T-helper 1 cell treated with Interleukin-12 subunit alpha and Interleukin-12 subunit beta and Interleukin-4 antibody, amounts not matched to agents 30 μg/mL and 1 μg/mL, for 36 hours (primary cell): ENCODE results near the gene IKZF2.

ENCODE experiments used
- H3K27ac Mint-ChIP-seq: one replicate; pipeline ENCODE4 v1.8.0; 2021; ENCODE audit warnings: mild to moderate bottlenecking, mixed read lengths
- H3K27me3 Mint-ChIP-seq: one replicate; pipeline ENCODE4 v1.8.0; 2021; ENCODE audit warnings: low read depth, mixed read lengths
- H3K36me3 Mint-ChIP-seq: one replicate; pipeline ENCODE4 v1.8.0; 2021; ENCODE audit warnings: low read depth, mixed read lengths
- H3K4me1 Mint-ChIP-seq: one replicate; pipeline ENCODE4 v1.8.0; 2021; ENCODE audit warnings: low read depth, mixed read lengths
- H3K4me3 Mint-ChIP-seq: one replicate; pipeline ENCODE4 v1.8.0; 2021; ENCODE audit warnings: mild to moderate bottlenecking, moderate library complexity, mixed read lengths
- H3K9me3 Mint-ChIP-seq: one replicate; pipeline ENCODE4 v1.8.0; 2021; ENCODE audit warnings: mixed read lengths

Gene IKZF2

GRCh38 chr2:213145715-213146242 lies 5.6 kb downstream of the IKZF2 start:
- H3K4me1 Mint-ChIP-seq: peaks cover 15% of the 10 kb centered on the region
- H3K27me3 Mint-ChIP-seq: peaks cover 54% of the 10 kb centered on the region
- H3K9me3 Mint-ChIP-seq: no peaks in the 10 kb centered on the region
- H3K36me3 Mint-ChIP-seq: no peaks in the 10 kb centered on the region
- no peak overlapping the region for H3K27ac Mint-ChIP-seq
- H3K4me3 Mint-ChIP-seq: no peak overlapping the region

GRCh38 chr2:213137064-213137463 lies 14.3 kb downstream of the IKZF2 start:
- no peaks in the 10 kb centered on the region for H3K9me3 Mint-ChIP-seq
- H3K4me3 Mint-ChIP-seq: no peak overlapping the region
- H3K27me3 Mint-ChIP-seq: peaks cover 3% of the 10 kb centered on the region
- H3K27ac Mint-ChIP-seq: no peak overlapping the region
- no peaks in the 10 kb centered on the region for H3K4me1 Mint-ChIP-seq
- no peaks in the 10 kb centered on the region for H3K36me3 Mint-ChIP-seq

- H3K36me3 Mint-ChIP-seq: no peaks in the 10 kb centered on the region
- H3K4me3 Mint-ChIP-seq: no peak overlapping the region
Observed at GRCh38 chr2:213129311-213129710, 22.1 kb downstream of the IKZF2 start.

GRCh38 chr2:213125646-213126347 lies 25.6 kb downstream of the IKZF2 start:
- H3K27ac Mint-ChIP-seq: no peak overlapping the region
- no peaks in the 10 kb centered on the region for H3K4me1 Mint-ChIP-seq

More at GRCh38 chr2:213129311-213129710, 22.1 kb downstream of the IKZF2 start:
- Mint-ChIP-seq H3K9me3 (no peaks in the 10 kb centered on the region), H3K4me1 (no peaks in the 10 kb centered on the region), H3K27ac (no peak overlapping the region), H3K27me3 (no peaks in the 10 kb centered on the region)

GRCh38 chr2:213122725-213123124 lies 28.7 kb downstream of the IKZF2 start:
- peaks cover 11% of the 10 kb centered on the region for H3K4me1 Mint-ChIP-seq
- H3K4me3 Mint-ChIP-seq: no peak overlapping the region
- H3K36me3 Mint-ChIP-seq: no peaks in the 10 kb centered on the region
- H3K27ac Mint-ChIP-seq: no peak overlapping the region
- no peaks in the 10 kb centered on the region for H3K27me3 Mint-ChIP-seq
- no peaks in the 10 kb centered on the region for H3K9me3 Mint-ChIP-seq

More at GRCh38 chr2:213125646-213126347, 25.6 kb downstream of the IKZF2 start:
- H3K9me3 Mint-ChIP-seq: no peaks in the 10 kb centered on the region
- H3K27me3 Mint-ChIP-seq: no peaks in the 10 kb centered on the region
- no peaks in the 10 kb centered on the region for H3K36me3 Mint-ChIP-seq
- H3K4me3 Mint-ChIP-seq: no peak overlapping the region

GRCh38 chr2:213121690-213122089 lies 29.7 kb downstream of the IKZF2 start:
- Mint-ChIP-seq H3K27me3 (no peaks in the 10 kb centered on the region), H3K4me3 (no peak overlapping the region), H3K4me1 (peaks cover 11% of the 10 kb centered on the region), H3K9me3 (no peaks in the 10 kb centered on the region), H3K36me3 (no peaks in the 10 kb centered on the region), H3K27ac (no peak overlapping the region)

GRCh38 chr2:213119061-213119809 lies 32.2 kb downstream of the IKZF2 start:
- H3K27me3 Mint-ChIP-seq: no peaks in the 10 kb centered on the region
- H3K36me3 Mint-ChIP-seq: no peaks in the 10 kb centered on the region
- H3K27ac Mint-ChIP-seq: peak overlapping the region; percentile 78
- peaks cover 11% of the 10 kb centered on the region for H3K4me1 Mint-ChIP-seq
- H3K9me3 Mint-ChIP-seq: no peaks in the 10 kb centered on the region
- no peak overlapping the region for H3K4me3 Mint-ChIP-seq

GRCh38 chr2:213108308-213108707 lies 43.1 kb downstream of the IKZF2 start:
- no peaks in the 10 kb centered on the region for H3K9me3 Mint-ChIP-seq
- no peak overlapping the region for H3K27ac Mint-ChIP-seq
- H3K36me3 Mint-ChIP-seq: no peaks in the 10 kb centered on the region
- no peaks in the 10 kb centered on the region for H3K27me3 Mint-ChIP-seq
- H3K4me1 Mint-ChIP-seq: peaks cover 11% of the 10 kb centered on the region
- no peak overlapping the region for H3K4me3 Mint-ChIP-seq

GRCh38 chr2:213107728-213108127 lies 43.7 kb downstream of the IKZF2 start:
- Mint-ChIP-seq H3K4me1 (peaks cover 11% of the 10 kb centered on the region), H3K4me3 (no peak overlapping the region), H3K27ac (no peak overlapping the region), H3K9me3 (no peaks in the 10 kb centered on the region), H3K36me3 (no peaks in the 10 kb centered on the region), H3K27me3 (no peaks in the 10 kb centered on the region)

GRCh38 chr2:213105212-213105611 lies 46.2 kb downstream of the IKZF2 start:
- Mint-ChIP-seq H3K4me1 (peaks cover 11% of the 10 kb centered on the region), H3K9me3 (no peaks in the 10 kb centered on the region), H3K4me3 (no peak overlapping the region)

GRCh38 chr2:213104903-213105202 lies 46.6 kb downstream of the IKZF2 start:
- Mint-ChIP-seq H3K27ac (no peak overlapping the region), H3K36me3 (no peaks in the 10 kb centered on the region), H3K4me1 (peaks cover 11% of the 10 kb centered on the region), H3K9me3 (no peaks in the 10 kb centered on the region), H3K27me3 (no peaks in the 10 kb centered on the region), H3K4me3 (no peak overlapping the region)

More at GRCh38 chr2:213105212-213105611, 46.2 kb downstream of the IKZF2 start:
- no peaks in the 10 kb centered on the region for H3K27me3 Mint-ChIP-seq
- H3K36me3 Mint-ChIP-seq: no peaks in the 10 kb centered on the region
- H3K27ac Mint-ChIP-seq: no peak overlapping the region

- H3K27me3 Mint-ChIP-seq: peaks cover 3% of the 10 kb centered on the region
- no peak overlapping the region for H3K4me3 Mint-ChIP-seq
- no peaks in the 10 kb centered on the region for H3K36me3 Mint-ChIP-seq
- peaks cover 11% of the 10 kb centered on the region for H3K4me1 Mint-ChIP-seq
- no peak overlapping the region for H3K27ac Mint-ChIP-seq
- H3K9me3 Mint-ChIP-seq: no peaks in the 10 kb centered on the region
Observed at GRCh38 chr2:213104092-213104902, 47.1 kb downstream of the IKZF2 start.

GRCh38 chr2:213101692-213102460 lies 49.5 kb downstream of the IKZF2 start:
- Mint-ChIP-seq H3K9me3 (no peaks in the 10 kb centered on the region), H3K4me1 (peaks cover 9% of the 10 kb centered on the region), H3K4me3 (no peak overlapping the region), H3K27ac (no peak overlapping the region), H3K27me3 (peaks cover 5% of the 10 kb centered on the region), H3K36me3 (no peaks in the 10 kb centered on the region)

GRCh38 chr2:213101109-213101508 lies 50.3 kb downstream of the IKZF2 start:
- no peak overlapping the region for H3K27ac Mint-ChIP-seq
- no peaks in the 10 kb centered on the region for H3K9me3 Mint-ChIP-seq
- H3K36me3 Mint-ChIP-seq: no peaks in the 10 kb centered on the region
- H3K4me3 Mint-ChIP-seq: no peak overlapping the region
- H3K4me1 Mint-ChIP-seq: peaks cover 9% of the 10 kb centered on the region
- H3K27me3 Mint-ChIP-seq: peaks cover 5% of the 10 kb centered on the region
